H9 (cell line): ENCODE results near the gene TOMM5. TPM values are rescaled to one million over a fixed set of nuclear protein-coding genes. Genes with fewer than 3 reads are reported as not detected.

ENCODE experiments used
- DNase-seq: peaks from one replicate; pipeline ENCODE4 v3.0.0-alpha.2; 2017
- H2AFZ ChIP-seq: one replicate; pipeline ENCODE4 v1.6.1; 2013; ENCODE audit warnings: mild to moderate bottlenecking, low read length, control low read depth, moderate library complexity
- H2AK5ac ChIP-seq: 2 replicates; pipeline ENCODE4 v1.6.1; 2013; ENCODE audit warnings: low read length, control low read depth, mixed read lengths; ENCODE audit not compliant: insufficient read length
- H2BK120ac ChIP-seq: one replicate; pipeline ENCODE4 v1.6.1; 2013; ENCODE audit warnings: low read depth, mild to moderate bottlenecking, low read length, control low read depth, inconsistent platforms; ENCODE audit not compliant: poor library complexity, severe bottlenecking
- H2BK12ac ChIP-seq: 2 replicates; pipeline ENCODE4 v1.6.1; 2013; ENCODE audit warnings: low read length, control low read depth, mixed read lengths, low read depth; ENCODE audit not compliant: insufficient read length
- H2BK15ac ChIP-seq: 2 replicates; pipeline ENCODE4 v1.6.1; 2013; ENCODE audit warnings: low read depth, low read length, control low read depth
- H2BK20ac ChIP-seq: one replicate; pipeline ENCODE4 v1.6.1; 2013; ENCODE audit warnings: low read depth, mild to moderate bottlenecking, low read length, control low read depth, inconsistent platforms; ENCODE audit not compliant: poor library complexity, severe bottlenecking
- H2BK5ac ChIP-seq: 2 replicates; pipeline ENCODE4 v1.6.1; 2013; ENCODE audit warnings: low read length, control low read depth, mixed read lengths; ENCODE audit not compliant: insufficient read length
- H3K14ac ChIP-seq: 2 replicates; pipeline ENCODE4 v1.6.1; 2013; ENCODE audit warnings: low read length, control low read depth; ENCODE audit not compliant: insufficient read depth
- H3K18ac ChIP-seq: 2 replicates; pipeline ENCODE4 v1.6.1; 2013; ENCODE audit warnings: low read depth, mild to moderate bottlenecking, mixed read lengths, low read length, control low read depth; ENCODE audit not compliant: insufficient read length
- H3K23ac ChIP-seq: 2 replicates; pipeline ENCODE4 v1.6.1; 2013; ENCODE audit warnings: low read length, control low read depth, mixed read lengths, low read depth; ENCODE audit not compliant: insufficient read length
- H3K23me2 ChIP-seq: 2 replicates; pipeline ENCODE4 v1.6.1; 2013; ENCODE audit warnings: low read depth, mild to moderate bottlenecking, mixed read lengths, low read length, control low read depth; ENCODE audit not compliant: insufficient read length, poor library complexity, severe bottlenecking
- H3K27ac ChIP-seq: 2 replicates; pipeline ENCODE4 v1.5.1; 2013; ENCODE audit warnings: low read length, control low read depth, mixed read lengths, low read depth; ENCODE audit not compliant: insufficient read length
- H3K27me3 ChIP-seq: 2 replicates; pipeline ENCODE4 v1.6.1; 2013; ENCODE audit warnings: low read length, control low read depth, inconsistent platforms; ENCODE audit not compliant: insufficient read depth
- H3K4ac ChIP-seq: 2 replicates; pipeline ENCODE4 v1.6.1; 2013; ENCODE audit warnings: low read depth, mild to moderate bottlenecking, control low read depth, inconsistent platforms, low read length, moderate library complexity
- H3K4me1 ChIP-seq: 2 replicates; pipeline ENCODE4 v1.6.1; 2013; ENCODE audit warnings: low read length, control low read depth, inconsistent platforms; ENCODE audit not compliant: insufficient read depth
- H3K4me2 ChIP-seq: 2 replicates; pipeline ENCODE4 v1.6.1; 2013; ENCODE audit warnings: low read length, control low read depth, mixed read lengths; ENCODE audit not compliant: insufficient read length, insufficient read depth
- H3K56ac ChIP-seq: 2 replicates; pipeline ENCODE4 v1.6.1; 2013; ENCODE audit warnings: low read depth, mild to moderate bottlenecking, mixed read lengths, low read length, control low read depth; ENCODE audit not compliant: insufficient read length
- H3K79me1 ChIP-seq: 2 replicates; pipeline ENCODE4 v1.6.1; 2013; ENCODE audit warnings: low read depth, mild to moderate bottlenecking, moderate library complexity, low read length, control low read depth, inconsistent platforms; ENCODE audit not compliant: insufficient read depth, poor library complexity, severe bottlenecking
- H3K79me2 ChIP-seq: 2 replicates; pipeline ENCODE4 v1.6.1; 2013; ENCODE audit warnings: low read length, control low read depth, inconsistent platforms; ENCODE audit not compliant: insufficient read depth
- H3K9ac ChIP-seq: 2 replicates; pipeline ENCODE4 v1.6.1; 2013; ENCODE audit warnings: low read length, control low read depth, mixed read lengths; ENCODE audit not compliant: insufficient read length; ENCODE audit errors: extremely low read depth
- H3K9me3 ChIP-seq: one replicate; pipeline ENCODE4 v1.6.1; 2013; ENCODE audit warnings: low read depth, low read length, inconsistent platforms; ENCODE audit not compliant: control insufficient read depth
- H3T11ph ChIP-seq: one replicate; pipeline ENCODE4 v1.6.1; 2013; ENCODE audit warnings: mild to moderate bottlenecking, low read length, control low read depth, inconsistent platforms
- H4K20me1 ChIP-seq: one replicate; pipeline ENCODE4 v1.6.1; 2013; ENCODE audit not compliant: control insufficient read depth, insufficient read length, insufficient read depth
- H4K5ac ChIP-seq: 2 replicates; pipeline ENCODE4 v1.6.1; 2013; ENCODE audit warnings: low read depth, mild to moderate bottlenecking, mixed read lengths, low read length, control low read depth; ENCODE audit not compliant: insufficient read length
- H4K8ac ChIP-seq: replicated peaks from 2 replicates; pipeline ENCODE4 v1.6.1; 2013; ENCODE audit warnings: low read length, control low read depth, mixed read lengths, low read depth; ENCODE audit not compliant: insufficient read length
- H4K91ac ChIP-seq: 2 replicates; pipeline ENCODE4 v1.6.1; 2013; ENCODE audit warnings: low read depth, mild to moderate bottlenecking, moderate library complexity, mixed read lengths, low read length, control low read depth; ENCODE audit not compliant: insufficient read length
- H3K27ac Mint-ChIP-seq, 3 experiments: 2 replicates in 2 of 3; 3 replicates in 1 of 3; pipeline ENCODE4 v1.8.0; 2020 to 2021; ENCODE audit warnings: mixed read lengths in 3 of 3, mild to moderate bottlenecking in 1 of 3, moderate library complexity in 1 of 3
- H3K27me3 Mint-ChIP-seq: 2 replicates; pipeline ENCODE4 v1.8.0; 2021; ENCODE audit warnings: low read depth, mild to moderate bottlenecking, moderate library complexity, mixed read lengths
- H3K36me3 Mint-ChIP-seq, 3 experiments: 2 replicates in 2 of 3; 3 replicates in 1 of 3; pipeline ENCODE4 v1.8.0; 2020 to 2021; ENCODE audit warnings: low read depth in 3 of 3, mixed read lengths in 3 of 3; ENCODE audit not compliant: insufficient read depth in 1 of 3
- H3K4me1 Mint-ChIP-seq, 2 experiments: 2 replicates each; pipeline ENCODE4 v1.8.0; 2020; ENCODE audit warnings: mixed read lengths in 2 of 2
- H3K4me3 Mint-ChIP-seq, 2 experiments: 2 replicates in 1 of 2; 3 replicates in 1 of 2; pipeline ENCODE4 v1.8.0; 2020 to 2021; ENCODE audit warnings: mild to moderate bottlenecking in 2 of 2, mixed read lengths in 2 of 2, moderate library complexity in 1 of 2
- H3K9me3 Mint-ChIP-seq, 2 experiments: 2 replicates in 1 of 2; 3 replicates in 1 of 2; pipeline ENCODE4 v1.8.0; 2020; ENCODE audit warnings: mild to moderate bottlenecking in 2 of 2, mixed read lengths in 2 of 2, moderate library complexity in 1 of 2
- CTCF ChIP-seq: fragments of 200-600 bp; sonication (generic); conservative IDR thresholded peaks from 3 replicates; pipeline ENCODE4 v1.8.0; 2021; ENCODE audit warnings: antibody characterized with exemption, mild to moderate bottlenecking
- WGBS: extraction: QIAGEN DNeasy Blood & Tissue Kit; methylation state at CpG from one replicate; pipeline ENCODE4 v1.1.7; 2013; ENCODE audit warnings: missing lambda C conversion rate, low lambda C conversion rate, mixed read lengths; ENCODE audit not compliant: insufficient read length; ENCODE audit errors: extremely low coverage; 5-methylcytosine and 5-hydroxymethylcytosine counted together
- total RNA-seq: library from RNA; stranded (reverse); gene quantifications from 2 replicates; pipeline ENCODE4 v1.2.1, GENCODE V29; 2021

The TOMM5 gene
- total RNA-seq, 1 experiment from 2014 or later, result 124 TPM

GRCh38 chr9:37541465-37541864 is 50.9 kb downstream of the TOMM5 start:
- no peak for DNase-seq
- H3K4me1 ChIP-seq, result no peaks in the 10 kb centered on the region
- no peak overlapping the region for H2BK12ac ChIP-seq
- no peak overlapping the region for H3K14ac ChIP-seq
- H3K4ac ChIP-seq, result no peak overlapping the region
- H2BK5ac ChIP-seq, result no peak overlapping the region
- H3K4me2 ChIP-seq, result no peak overlapping the region
- no peaks in the 10 kb centered on the region for H3K4me1 Mint-ChIP-seq
- no CpG with 5 or more reads among the region's 8 CpGs for WGBS
- H3K9me3 Mint-ChIP-seq, result no peaks in the 10 kb centered on the region
- no peak overlapping the region for H3K27ac Mint-ChIP-seq
- no peaks in the 10 kb centered on the region for H3K79me2 ChIP-seq
- no peaks in the 10 kb centered on the region for H3K23me2 ChIP-seq
- no peak overlapping the region for H4K5ac ChIP-seq
- H3K23ac ChIP-seq, result no peak overlapping the region
- no peak overlapping the region for H2BK20ac ChIP-seq
- H4K91ac ChIP-seq, result no peak overlapping the region
- H4K8ac ChIP-seq, result no peak overlapping the region
- H3K27ac ChIP-seq, result no peak overlapping the region
- no peak overlapping the region for H2AK5ac ChIP-seq
- no peaks in the 10 kb centered on the region for H4K20me1 ChIP-seq
- H3K56ac ChIP-seq, result no peak overlapping the region
- H2BK15ac ChIP-seq, result no peak overlapping the region
- no peak overlapping the region for H3T11ph ChIP-seq
- no peak overlapping the region for H2BK120ac ChIP-seq
- no peak for TF ChIP-seq CTCF
- no peaks in the 10 kb centered on the region for H3K27me3 Mint-ChIP-seq
- H3K36me3 Mint-ChIP-seq, result peaks cover 14 to 45% (median 38%) of the 10 kb centered on the region in 3 experiments; a peak in 6 of 7 replicates
- H3K18ac ChIP-seq, result no peak overlapping the region
- H3K79me1 ChIP-seq, result no peaks in the 10 kb centered on the region
- no peaks in the 10 kb centered on the region for H3K27me3 ChIP-seq
- H2AFZ ChIP-seq, result no peak overlapping the region
- H3K9me3 ChIP-seq, result no peaks in the 10 kb centered on the region
- H3K4me3 Mint-ChIP-seq, result no peak overlapping the region
- no peak overlapping the region for H3K9ac ChIP-seq
